NCI-H2227 treated with DMSO at 0.1 percent for 48 hours (cell line): ENCODE measurements around the gene KLHL20.
A peak's percentile ranks its signal among the peaks of the same experiment; 100 is the strongest.
"Not testable (repeated sequence)": the region's sequence is repeated elsewhere in the genome, so short reads cannot be mapped to it uniquely, and the experiment has no call there.

Experiments used
- DNase-seq: peaks from one replicate; lab custom pipeline; 2025; lab: John Stamatoyannopoulos, UW

The KLHL20 gene

GRCh38 chr1:173714759-173715537 is at the start of gene KLHL20:
TSS of gene KLHL20 (plus strand) at chr1:173714981. CDS start at chr1:173716044, 1,063 bp downstream.
- DNase-seq = peak; percentile 95

DNA sequence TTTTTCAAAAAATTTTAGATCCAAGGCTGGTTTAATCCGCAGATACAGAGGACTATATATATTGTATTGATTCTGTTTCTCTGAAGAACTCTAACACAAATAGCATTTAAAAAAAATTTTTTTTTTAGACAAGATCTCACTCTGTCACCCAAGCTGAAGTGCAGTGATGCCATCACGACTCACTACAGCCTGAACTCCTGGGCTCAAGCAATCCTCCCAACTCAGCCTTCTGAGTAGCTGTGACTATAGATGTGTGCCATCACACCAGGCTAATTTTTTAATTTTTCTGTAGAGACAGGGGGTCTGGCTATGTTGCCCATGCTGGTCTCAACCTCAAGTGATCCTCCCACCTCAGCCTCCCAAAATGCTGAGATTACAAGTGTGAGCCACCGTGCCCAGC is 48.1 kb upstream of the KLHL20 start:
- no peak for DNase-seq

DNA sequence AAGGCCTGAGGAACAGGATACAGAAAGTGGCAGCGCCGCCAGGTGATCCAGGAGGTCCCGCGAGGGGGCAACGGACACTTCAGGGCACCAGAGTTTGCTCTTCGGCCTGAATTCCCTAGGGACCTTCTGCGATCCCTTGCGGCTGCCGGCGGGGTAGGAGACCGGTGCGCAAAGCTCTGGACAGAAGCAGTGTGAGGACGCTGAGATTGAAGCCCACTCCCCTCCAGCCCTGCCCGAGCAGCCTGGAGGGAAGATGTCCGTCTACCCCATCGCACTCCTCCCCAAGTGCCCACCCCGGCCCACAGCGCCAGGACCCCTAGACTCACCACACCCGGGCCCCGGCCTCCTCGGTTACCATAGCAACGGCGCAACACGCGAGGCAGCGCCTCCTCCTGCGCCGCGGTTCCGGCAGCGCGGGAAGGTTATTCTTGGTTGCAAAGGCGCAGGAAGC is 45.3 kb upstream of the KLHL20 start, which contains the start of gene ANKRD45:
ANKRD45 (minus strand) TSS at position 361 of the 451 bp plus-strand sequence. CDS start 10,433 bp downstream, outside the sequence.
- peak; percentile 82 for DNase-seq

- DNase-seq = not testable (repeated sequence)
These were observed 40.3 kb upstream of the KLHL20 start for GRCh38 chr1:173674496-173674895.

DNA sequence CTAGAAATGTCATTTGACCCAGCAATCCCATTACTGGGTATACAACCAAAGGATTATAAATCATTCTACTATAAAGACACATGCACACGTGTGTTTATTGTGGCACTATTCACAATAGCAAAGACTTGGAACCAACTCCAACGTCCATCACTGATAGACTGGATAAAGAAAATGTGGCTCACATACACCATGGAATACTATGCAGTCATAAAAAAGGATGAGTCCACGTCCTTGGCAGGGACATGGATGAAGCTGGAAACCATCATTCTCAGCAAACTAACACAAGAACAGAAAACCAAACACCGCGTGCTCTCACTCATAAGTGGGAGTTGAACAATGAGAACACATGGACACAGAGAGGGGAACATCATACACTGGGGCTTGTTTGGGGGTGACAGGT is 34.6 kb upstream of the KLHL20 start:
- DNase-seq = not testable (repeated sequence)

DNA sequence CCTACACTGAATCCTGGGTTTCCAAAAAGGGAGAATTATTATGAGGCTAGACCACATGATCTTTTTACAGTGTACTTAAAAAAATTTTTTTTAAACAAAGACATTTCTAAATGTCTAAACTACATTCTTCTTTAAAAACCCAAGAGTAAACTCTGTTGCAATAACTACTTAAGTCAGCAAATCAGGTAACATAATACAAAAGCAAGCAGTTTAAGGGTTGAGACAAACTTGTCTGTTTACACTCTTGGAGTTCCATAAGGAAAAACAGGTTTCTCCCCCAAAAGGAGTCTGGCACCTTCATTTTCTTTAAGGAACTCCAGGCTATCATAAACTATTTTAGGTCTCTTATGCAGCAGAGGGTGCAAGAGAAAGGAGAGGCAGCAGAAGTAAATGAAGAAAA is 32.6 kb upstream of the KLHL20 start:
- no peak for DNase-seq

DNA sequence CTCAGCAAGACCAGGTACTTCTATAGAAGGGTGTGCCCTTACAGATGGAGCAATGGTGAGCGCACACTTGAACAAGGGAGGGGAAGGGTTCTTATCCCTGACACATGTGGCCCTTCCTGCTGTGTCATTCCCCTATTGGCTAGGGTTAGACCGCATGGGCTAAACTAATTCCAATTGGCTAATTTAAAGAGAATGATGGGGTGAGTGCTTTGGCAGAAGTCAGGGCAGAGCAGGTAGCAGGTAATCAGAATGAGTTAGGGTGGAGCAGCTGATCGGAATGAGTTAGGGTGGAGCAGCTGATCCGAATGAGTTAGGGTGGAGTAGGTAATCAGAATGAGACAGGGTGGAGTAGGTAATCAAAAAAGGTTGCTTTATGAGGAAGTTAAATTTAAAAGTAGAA is 30.9 kb upstream of the KLHL20 start:
- not testable (repeated sequence) for DNase-seq

- not testable (repeated sequence) for DNase-seq
These were observed 29.7 kb upstream of the KLHL20 start for GRCh38 chr1:173685121-173685520.

- DNase-seq = no peak
These were observed 26.5 kb upstream of the KLHL20 start for GRCh38 chr1:173688300-173688699.

GRCh38 chr1:173693238-173693637 is 21.5 kb upstream of the KLHL20 start:
- DNase-seq = no peak

DNA sequence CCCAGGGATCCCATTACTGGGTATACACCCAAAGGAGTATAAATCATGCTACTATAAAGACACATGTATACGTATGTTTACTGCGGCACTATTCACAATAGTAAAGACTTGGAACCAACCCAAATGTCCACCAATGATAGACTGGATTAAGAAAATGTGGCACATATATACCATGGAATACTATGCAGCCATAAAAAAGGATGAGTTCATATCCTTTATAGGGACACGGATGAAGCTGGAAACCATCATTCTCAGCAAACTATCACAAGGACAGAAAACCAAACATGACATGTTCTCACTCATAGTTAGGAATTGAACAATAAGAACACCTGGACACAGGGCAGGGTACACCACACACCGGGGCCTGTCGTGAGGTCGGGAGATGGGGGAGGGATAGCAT is 13.5 kb upstream of the KLHL20 start:
- not testable (repeated sequence) for DNase-seq

GRCh38 chr1:173702736-173703135 is 12.0 kb upstream of the KLHL20 start:
- DNase-seq = no peak

- no peak for DNase-seq
These were observed 9.7 kb upstream of the KLHL20 start for GRCh38 chr1:173705117-173705516.

- DNase-seq = no peak
These were observed 6.0 kb upstream of the KLHL20 start for GRCh38 chr1:173708787-173709186.

DNA sequence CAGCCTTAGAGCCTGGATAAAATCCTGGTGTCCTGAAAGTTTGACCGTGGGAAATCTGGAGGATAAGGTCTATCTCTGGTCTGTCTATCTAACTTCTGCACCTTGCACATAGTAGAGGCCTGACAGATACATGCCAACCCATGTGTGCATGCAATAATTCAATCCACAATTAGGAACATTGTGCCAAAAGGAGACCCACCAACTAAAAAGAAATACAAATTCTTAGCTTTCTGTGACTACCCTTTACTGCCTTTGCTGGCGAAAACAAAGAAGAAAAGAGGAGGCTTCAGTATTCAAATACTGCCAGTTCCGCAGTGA is 381 bp upstream of the KLHL20 start:
- DNase-seq = no peak

- DNase-seq = no peak
These were observed 710 bp downstream of the KLHL20 start for GRCh38 chr1:173715538-173715844.

GRCh38 chr1:173717238-173717637 is 2.5 kb downstream of the KLHL20 start:
- no peak for DNase-seq

DNA sequence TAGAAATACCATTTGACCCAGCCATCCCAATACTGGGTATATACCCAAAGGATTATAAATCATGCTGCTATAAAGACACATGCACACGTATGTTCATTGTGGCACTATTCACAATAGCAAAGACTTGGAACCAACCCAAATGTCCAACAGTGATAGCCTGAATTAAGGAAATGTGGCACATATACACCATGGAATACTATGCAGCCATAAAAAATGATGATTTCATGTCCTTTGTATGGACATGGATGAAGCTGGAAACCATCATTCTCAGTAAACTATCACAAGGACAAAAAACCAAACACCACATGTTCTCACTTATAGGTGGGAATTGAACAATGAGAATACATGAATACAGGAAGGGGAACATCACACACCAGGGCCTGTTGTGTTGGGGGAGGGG is 16.6 kb downstream of the KLHL20 start:
- not testable (repeated sequence) for DNase-seq

- DNase-seq = no peak
These were observed 19.1 kb downstream of the KLHL20 start for GRCh38 chr1:173733912-173734311.

- DNase-seq = not testable (repeated sequence)
These were observed 21.3 kb downstream of the KLHL20 start for GRCh38 chr1:173736104-173736503.

DNA sequence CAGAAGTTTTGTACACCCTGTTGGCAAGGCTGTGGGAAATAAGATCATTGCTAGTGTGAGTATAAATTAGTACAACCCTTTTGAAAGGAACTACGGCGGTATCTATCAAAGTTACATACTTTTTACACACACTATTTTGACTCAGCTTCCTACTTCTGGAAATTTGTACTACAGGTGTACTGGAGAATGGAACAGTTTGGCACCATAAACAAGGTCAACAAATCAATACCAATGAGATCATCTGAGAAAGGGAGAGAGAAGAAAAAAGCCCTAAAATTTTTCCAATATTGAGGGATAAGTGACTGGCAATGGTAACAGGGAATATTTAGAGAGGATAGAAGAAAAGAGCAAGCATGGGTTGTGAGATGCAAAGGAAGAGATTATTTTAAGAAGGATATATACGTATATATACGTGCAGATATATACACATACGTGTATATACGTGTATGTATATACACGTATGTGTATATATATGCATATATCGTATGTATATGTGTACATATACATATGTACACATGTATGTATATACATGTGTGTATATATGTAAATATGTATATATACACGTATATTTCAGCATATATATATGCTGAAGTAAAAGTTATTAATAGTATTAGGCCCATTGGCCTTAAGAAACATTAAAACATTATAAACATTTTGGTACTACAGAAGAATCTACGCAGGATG is 27.6 kb downstream of the KLHL20 start:
- no peak for DNase-seq

DNA sequence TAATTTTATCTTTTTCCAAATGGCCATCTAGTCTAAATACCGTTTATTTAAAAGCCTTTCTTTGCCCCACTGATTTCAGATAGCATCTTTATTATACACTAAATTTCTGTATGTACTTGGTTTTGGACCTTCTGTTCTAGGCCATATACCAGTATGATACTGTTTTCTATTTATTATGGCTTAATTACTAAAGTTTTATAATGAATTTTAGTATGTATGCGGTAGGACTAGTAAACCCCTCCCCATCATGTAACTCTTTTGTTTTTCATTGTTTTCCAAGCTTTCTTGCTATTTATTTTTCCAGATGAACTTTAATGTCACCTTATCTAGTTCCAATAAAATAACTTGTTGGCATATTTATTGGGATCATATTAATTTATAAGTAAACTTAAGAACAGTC is 29.9 kb downstream of the KLHL20 start:
- no peak for DNase-seq

DNA sequence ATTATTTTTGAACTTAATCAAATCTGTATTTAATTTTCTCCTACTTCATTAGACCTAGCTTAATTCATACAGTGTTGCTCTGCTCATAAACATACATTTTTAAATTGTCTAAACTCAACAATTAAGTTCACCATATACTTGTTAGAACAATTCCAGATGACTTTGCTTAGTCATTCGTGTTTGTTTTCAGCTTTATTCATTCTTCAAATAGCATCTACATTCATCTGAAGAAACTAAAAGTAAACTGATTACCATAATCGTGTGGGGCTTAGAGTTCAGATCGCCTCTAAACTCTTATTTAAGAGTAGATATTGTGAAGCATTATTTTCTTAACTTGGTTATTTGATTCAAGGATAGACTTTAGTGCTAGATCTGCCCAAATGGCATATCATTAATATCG is 34.4 kb downstream of the KLHL20 start:
- DNase-seq = no peak

DNA sequence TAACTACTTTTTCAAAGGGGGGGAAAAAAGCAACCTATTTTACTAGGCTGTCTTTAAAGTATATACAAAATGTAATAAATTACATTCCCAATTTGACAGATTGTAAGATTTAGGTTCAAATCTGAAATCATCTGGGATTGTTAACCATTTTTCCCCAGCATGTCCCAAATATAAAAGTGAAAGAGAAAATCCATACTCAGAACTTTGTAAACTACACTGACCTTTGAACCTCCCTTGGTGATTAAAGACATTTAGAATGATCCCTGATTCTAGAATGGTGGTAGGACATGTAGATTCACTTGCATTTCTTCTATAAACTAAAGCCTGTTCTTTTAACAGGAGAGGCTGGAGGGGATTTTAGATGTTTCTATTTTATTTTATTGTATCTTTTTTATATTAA is 39.0 kb downstream of the KLHL20 start:
- DNase-seq = no peak
